ENCODE measurements around the gene MADD. TPM values are rescaled to one million over a fixed set of nuclear protein-coding genes. Genes with fewer than 3 reads are reported as not detected.

MADD gene
- total and polyA plus RNA-seq, 10 of the 15 experiments (the other 5 are each of a cell fraction or from before 2014, with no cell fraction given), result 0.47 to 35.4 (median 17.6) TPM

DNA sequence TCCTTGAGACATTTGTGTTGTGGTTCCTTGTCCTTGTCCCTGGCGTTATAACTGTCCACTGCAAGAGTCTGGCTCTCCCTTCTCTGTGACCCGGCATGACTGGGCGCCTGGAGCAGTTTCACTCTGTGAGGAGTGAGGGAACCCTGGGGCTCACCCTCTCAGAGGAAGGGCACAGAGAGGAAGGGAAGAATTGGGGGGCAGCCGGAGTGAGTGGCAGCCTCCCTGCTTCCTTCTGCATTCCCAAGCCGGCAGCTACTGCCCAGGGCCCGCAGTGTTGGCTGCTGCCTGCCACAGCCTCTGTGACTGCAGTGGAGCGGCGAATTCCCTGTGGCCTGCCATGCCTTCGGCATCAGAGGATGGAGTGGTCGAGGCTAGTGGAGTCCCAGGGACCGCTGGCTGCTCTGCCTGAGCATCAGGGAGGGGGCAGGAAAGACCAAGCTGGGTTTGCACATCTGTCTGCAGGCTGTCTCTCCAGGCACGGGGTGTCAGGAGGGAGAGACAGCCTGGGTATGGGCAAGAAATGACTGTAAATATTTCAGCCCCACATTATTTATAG lies 59.6 kb downstream of the MADD start (continued):
- no peak for TF ChIP-seq BCLAF1 (IDR thresholded peaks at IDR 0.05)
- no peak for TF ChIP-seq EZH2 (IDR thresholded peaks at IDR 0.05; ENCODE audit: borderline replicate concordance, control insufficient read depth, low read depth, low read length)
- no peak for TF ChIP-seq CTCF (IDR thresholded peaks at IDR 0.05 in 2 of 3, conservative IDR thresholded peaks at IDR 0.05 in 1 of 3; ENCODE audit: control insufficient read depth in 2 of 3, extremely low read depth in 1 of 3, insufficient read depth in 1 of 3, low read depth in 3 of 3, low read length in 3 of 3)
- TF ChIP-seq, protein P1, sequence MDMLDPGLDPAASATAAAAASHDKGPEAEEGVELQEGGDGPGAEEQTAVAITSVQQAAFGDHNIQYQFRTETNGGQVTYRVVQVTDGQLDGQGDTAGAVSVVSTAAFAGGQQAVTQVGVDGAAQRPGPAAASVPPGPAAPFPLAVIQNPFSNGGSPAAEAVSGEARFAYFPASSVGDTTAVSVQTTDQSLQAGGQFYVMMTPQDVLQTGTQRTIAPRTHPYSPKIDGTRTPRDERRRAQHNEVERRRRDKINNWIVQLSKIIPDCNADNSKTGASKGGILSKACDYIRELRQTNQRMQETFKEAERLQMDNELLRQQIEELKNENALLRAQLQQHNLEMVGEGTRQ (IDR thresholded peaks at IDR 0.05; ENCODE audit: borderline replicate concordance, low read depth, low read length), result no peak
- TF ChIP-seq NFYB (IDR thresholded peaks at IDR 0.05; ENCODE audit: insufficient read depth, low read depth, low read length), result no peak

Measured in GM12878 (cell line).